Adrenal gland (tissue), 19 donors: ENCODE data around the gene HEATR9. TPM values are rescaled to one million over a fixed set of nuclear protein-coding genes. Genes with fewer than 3 reads are reported as not detected.

Experiments
- DNase-seq, 7 donors: peaks; one replicate each; pipeline ENCODE4 v3.0.0-alpha.2; 2019 to 2020
- H3K27ac ChIP-seq, 5 donors: fragments of 200-600 bp; sonication (generic) in 4 of 5; 1 replicate in 3 of 5; 2 replicates in 2 of 5; pipeline versions ENCODE4 v1.5.1 to v1.8.0; 2016 to 2020; ENCODE audit warnings: mild to moderate bottlenecking in 1 of 5
- H3K27me3 ChIP-seq: fragments of 200-600 bp; 2 replicates; pipeline ENCODE4 v1.8.0; 2021
- H3K36me3 ChIP-seq, 2 donors: fragments of 200-600 bp; replicated peaks in 1 of 2; 1 replicate in 1 of 2; 2 replicates in 1 of 2; pipeline versions ENCODE4 v1.5.1 to v1.8.0; 2018 to 2022
- H3K4me1 ChIP-seq, 2 donors: fragments of 200-600 bp; replicated peaks in 1 of 2; 1 replicate in 1 of 2; 2 replicates in 1 of 2; pipeline versions ENCODE4 v1.5.1 to v1.8.0; 2018 to 2021
- H3K4me3 ChIP-seq, 4 donors: fragments of 200-600 bp; sonication (generic) in 3 of 4; one replicate each; pipeline ENCODE4 v1.5.1; 2016 to 2018
- H3K9me3 ChIP-seq, 3 donors: fragments of 200-600 bp; sonication (generic) in 1 of 3; replicated peaks in 1 of 3; 1 replicate in 2 of 3; 2 replicates in 1 of 3; pipeline versions ENCODE4 v1.5.1 to v1.8.0; 2016 to 2021
- POLR2A ChIP-seq, 2 donors: fragments of 450-650 bp; IDR thresholded peaks; one replicate each; pipeline ENCODE4 v1.6.1; 2017; ENCODE audit warnings: antibody characterized with exemption in 2 of 2, mild to moderate bottlenecking in 2 of 2, moderate library complexity in 1 of 2
- WGBS, 4 donors: extraction: QIAGEN DNeasy Blood & Tissue Kit in 2 of 4; methylation state at CpG; one replicate each; pipeline versions ENCODE4 v1.1.5 to v1.1.7; 2013 to 2017; 5-methylcytosine and 5-hydroxymethylcytosine counted together
- intact Hi-C, 2 donors: fragments of 100-400 bp; cut with DNase I; formaldehyde crosslinking; loops; one replicate each; pipeline versions ENCODE4 v1.14.1 to v1.15.0; 2022 to 2023
- long read RNA-seq, 10 donors: library from polyadenylated mRNA in 3 of 10; unstranded in 2 of 10; stranded (forward) in 1 of 10; transcript quantifications; one replicate each; pipeline ENCODE4 v2.0.0 and lab custom pipeline, GENCODE V29; 2021 to 2026
- polyA plus RNA-seq, 3 donors: library from polyadenylated mRNA; stranded (reverse); fragments of 200-250 nt in 2 of 3; fragments of 350-450 nt in 1 of 3; fragmentation: Illumina TruSeq in 1 of 3; extraction: RNeasy Lipid Tissue Mini Kit (QIAGEN cat#74804) in 1 of 3; gene quantifications; one replicate each; pipeline ENCODE4 v1.2.3, GENCODE V29; 2013 to 2014
- total RNA-seq, 9 donors: library from RNA; depleted of rRNA in 4 of 9; stranded (reverse); fragments of >200 nt in 4 of 9; fragments of 120-200 nt in 1 of 9; fragmentation: NEBNext Ultra II Directional in 1 of 9; extraction: Animal tissue kit (Norgen Biotek cat#: 25700) in 1 of 9; gene quantifications; one replicate each; pipeline versions ENCODE4 v1.1.0 to v1.2.4, GENCODE V29; 2013 to 2023
- TF ChIP-seq, protein P1 (sequence below), 6 experiments: fragments of 450-650 bp in 4 of 6; fragments of 200-600 bp in 2 of 6; sonication (generic) in 1 of 6; IDR thresholded peaks; 1 replicate in 5 of 6; 2 replicates in 1 of 6; pipeline versions ENCODE4 v1.5.1 to v1.8.0; 2016 to 2021; ENCODE audit warnings: antibody characterized with exemption in 6 of 6, mild to moderate bottlenecking in 2 of 6, moderate library complexity in 1 of 6
- donor health status: healthy with polysubstance abuse.
- donor health status: Bipolar disorder and iron deficiency.
- donor health status: DM: yes; HTN: yes; CAD: no.
- donor health status: DM: no; HTN: no; CAD: no.
- donor health status: DM: no; HTN: no; CAD: no.
- donor health status: DM: yes; HTN: yes; CAD: no.

The HEATR9 gene, protein sequence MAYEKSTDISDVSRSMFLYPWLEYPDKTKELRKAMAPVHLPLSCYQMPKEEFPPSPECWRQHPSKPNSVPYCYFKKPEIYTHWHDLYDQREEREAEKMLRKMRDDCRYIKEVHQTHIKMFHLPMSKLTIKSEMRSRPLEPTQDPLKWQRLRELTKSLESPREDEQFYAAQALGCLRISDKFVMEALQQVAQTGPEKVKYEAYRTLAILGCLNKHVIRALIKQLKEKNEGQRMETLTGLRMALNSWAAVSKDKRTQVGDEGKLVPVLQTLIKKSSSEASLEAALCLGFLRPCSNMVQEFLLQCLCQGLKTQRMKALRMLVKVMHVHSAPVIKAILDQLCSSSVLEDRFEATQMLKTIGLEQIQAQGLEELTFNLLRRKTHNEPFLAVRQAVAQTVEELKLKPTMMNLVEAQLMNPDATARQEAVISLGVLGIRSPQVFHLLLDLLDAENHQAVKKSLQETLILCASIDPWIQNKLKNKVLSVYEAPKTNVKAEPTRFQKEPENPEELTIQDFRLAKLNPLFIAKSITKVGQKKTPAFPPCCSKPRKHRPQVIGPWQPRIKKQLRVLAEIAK
- not detected for total RNA-seq
- polyA plus RNA-seq: under 1 TPM; 0.03 to 0.32 (median 0.13) TPM
- long read RNA-seq, donor 1: 0 reads
- long read RNA-seq, donor 2: 0 reads
- long read RNA-seq, donor 3: 0 reads
- long read RNA-seq, donor 4: 0 reads
- long read RNA-seq, donor 5: 0 reads
- long read RNA-seq, donor 6: 0 reads
- long read RNA-seq, donor 7: 0 reads
- long read RNA-seq, donor 8: 0 reads
- long read RNA-seq, donor 9: 0 reads
- long read RNA-seq, donor 10: 0 reads

DNA sequence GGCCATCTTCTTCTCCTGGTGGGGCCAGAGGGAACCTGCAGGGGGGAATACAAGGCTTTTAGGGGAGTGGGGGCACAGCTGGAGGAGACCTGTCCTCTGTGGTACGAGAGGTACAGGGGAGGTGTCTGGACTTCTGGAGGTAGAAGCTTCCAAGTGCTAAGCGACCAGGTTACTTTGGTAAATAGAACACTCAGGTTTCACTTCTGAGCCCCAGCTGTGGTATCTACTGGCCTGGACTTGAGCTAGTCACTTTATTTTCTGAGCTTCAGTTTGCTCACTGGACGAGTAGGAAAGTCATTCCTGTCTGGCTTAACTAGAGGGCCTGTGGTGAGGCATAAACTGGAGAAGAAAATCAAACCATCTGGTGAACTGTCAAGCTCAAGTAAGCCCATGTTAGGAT, at the start of gene HEATR9:
Gene HEATR9, minus strand, starts transcription at position 155 of the 400 bp plus-strand sequence. Its CDS starts 149 bp downstream, at position 6.
- H3K27me3 ChIP-seq: no peaks in the 10 kb centered on the region
- no peak for DNase-seq
- 90 to 100% (median 91%) methylated on average over 3 of the region's 3 CpGs for WGBS, 4 donors
- no peaks in the 10 kb centered on the region for H3K36me3 ChIP-seq
- H3K27ac ChIP-seq: no peak within 1 kb of the TSS
- intact Hi-C loops: no loop called here
- H3K4me1 ChIP-seq: peaks cover 5 to 14% of the 10 kb centered on the region in 2 donors
- H3K9me3 ChIP-seq: no peaks in the 10 kb centered on the region
- TF ChIP-seq, protein P1, sequence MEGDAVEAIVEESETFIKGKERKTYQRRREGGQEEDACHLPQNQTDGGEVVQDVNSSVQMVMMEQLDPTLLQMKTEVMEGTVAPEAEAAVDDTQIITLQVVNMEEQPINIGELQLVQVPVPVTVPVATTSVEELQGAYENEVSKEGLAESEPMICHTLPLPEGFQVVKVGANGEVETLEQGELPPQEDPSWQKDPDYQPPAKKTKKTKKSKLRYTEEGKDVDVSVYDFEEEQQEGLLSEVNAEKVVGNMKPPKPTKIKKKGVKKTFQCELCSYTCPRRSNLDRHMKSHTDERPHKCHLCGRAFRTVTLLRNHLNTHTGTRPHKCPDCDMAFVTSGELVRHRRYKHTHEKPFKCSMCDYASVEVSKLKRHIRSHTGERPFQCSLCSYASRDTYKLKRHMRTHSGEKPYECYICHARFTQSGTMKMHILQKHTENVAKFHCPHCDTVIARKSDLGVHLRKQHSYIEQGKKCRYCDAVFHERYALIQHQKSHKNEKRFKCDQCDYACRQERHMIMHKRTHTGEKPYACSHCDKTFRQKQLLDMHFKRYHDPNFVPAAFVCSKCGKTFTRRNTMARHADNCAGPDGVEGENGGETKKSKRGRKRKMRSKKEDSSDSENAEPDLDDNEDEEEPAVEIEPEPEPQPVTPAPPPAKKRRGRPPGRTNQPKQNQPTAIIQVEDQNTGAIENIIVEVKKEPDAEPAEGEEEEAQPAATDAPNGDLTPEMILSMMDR (IDR thresholded peaks at IDR 0.05): no peak
- TF ChIP-seq POLR2A (IDR thresholded peaks at IDR 0.05): no peak
- H3K4me3 ChIP-seq: no peak within 1 kb of the TSS

DNA sequence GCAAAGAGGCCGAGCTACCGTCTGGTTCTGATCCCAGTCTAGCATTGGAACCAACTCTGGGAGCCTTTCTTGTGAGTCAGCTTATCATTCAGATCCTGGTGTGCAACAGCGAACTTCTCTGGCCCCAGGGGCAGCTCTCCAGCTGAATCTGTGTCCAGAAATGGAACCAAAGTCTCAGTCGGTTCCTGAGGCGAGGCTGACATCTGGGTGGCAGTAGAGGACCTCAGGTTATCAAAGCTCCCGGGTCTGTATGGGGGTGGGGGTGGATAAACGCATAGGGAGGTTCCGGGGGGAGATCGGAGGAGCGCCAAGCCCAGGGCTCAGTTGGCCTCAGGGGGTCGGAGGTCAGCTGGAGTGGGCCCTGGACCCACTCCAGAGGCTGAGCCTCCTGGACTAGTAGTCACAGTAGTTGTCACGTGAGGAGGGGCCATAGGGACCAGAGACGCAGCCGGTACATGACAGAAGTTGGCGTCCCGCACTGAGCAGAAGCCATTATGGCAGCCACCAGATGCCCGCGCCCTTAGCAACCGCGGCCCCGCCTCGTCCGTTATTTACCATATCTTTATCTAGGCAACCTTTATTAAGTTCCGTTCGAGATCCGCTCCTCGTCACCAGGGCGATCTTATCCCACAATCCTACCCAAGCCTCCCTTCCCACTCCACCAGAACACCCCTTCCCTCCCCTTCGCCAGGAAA, 49.0 kb upstream of the HEATR9 start:
- no peak overlapping the region for H3K4me3 ChIP-seq
- no peaks in the 10 kb centered on the region for H3K27me3 ChIP-seq
- intact Hi-C loops: no loop called here
- no peaks in the 10 kb centered on the region for H3K9me3 ChIP-seq
- 94 to 97% (median 95%) methylated on average over 20 to 29 of the region's 29 CpGs for WGBS, 4 donors
- H3K27ac ChIP-seq: no peak overlapping the region
- no peak for TF ChIP-seq POLR2A (IDR thresholded peaks at IDR 0.05)
- TF ChIP-seq, protein P1 (IDR thresholded peaks at IDR 0.05): no peak
- no peaks in the 10 kb centered on the region for H3K4me1 ChIP-seq
- DNase-seq: no peak
- H3K36me3 ChIP-seq: no peaks in the 10 kb centered on the region

DNA sequence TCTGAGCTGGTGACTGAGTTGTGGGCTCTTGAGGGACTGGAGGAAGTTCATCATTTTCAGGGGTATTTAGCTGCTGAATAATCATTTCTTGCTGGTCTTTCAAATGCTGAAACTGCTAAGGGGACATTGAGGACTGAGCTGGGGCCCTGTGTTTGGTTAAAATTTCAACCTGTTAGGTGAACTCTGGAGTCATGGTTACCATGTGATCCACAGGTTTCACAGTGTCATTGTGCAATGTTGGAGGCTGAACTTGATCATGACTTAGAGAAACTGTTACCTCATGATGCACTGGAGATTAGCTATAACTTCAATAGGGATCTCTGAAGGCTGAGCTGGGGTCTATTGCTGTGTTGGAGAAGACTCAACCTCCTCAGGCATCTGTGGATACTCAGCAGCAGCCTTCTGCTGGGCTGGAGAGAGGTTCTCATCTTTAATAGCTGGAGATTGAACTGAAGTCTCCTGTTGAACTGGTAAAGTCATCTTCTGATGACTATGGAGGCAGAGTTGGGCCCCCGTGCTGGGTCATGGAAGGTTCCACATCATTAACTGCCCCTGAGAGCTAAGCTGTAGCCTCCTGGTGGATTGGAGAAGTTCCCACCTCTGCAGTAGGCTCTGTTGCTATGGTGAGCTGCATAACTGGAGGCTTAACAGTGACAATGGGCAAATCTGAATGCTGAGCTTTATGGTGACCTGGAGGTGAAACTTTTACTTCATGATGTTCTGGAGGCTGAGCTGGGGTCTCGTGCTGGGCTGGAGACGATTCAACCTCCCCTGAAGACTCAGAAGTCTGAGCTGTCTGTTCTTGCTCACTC, 46.7 kb upstream of the HEATR9 start:
- no peaks in the 10 kb centered on the region for H3K36me3 ChIP-seq
- TF ChIP-seq, protein P1 (IDR thresholded peaks at IDR 0.05): no peak
- TF ChIP-seq POLR2A (IDR thresholded peaks at IDR 0.05): no peak
- H3K4me3 ChIP-seq: no peak overlapping the region
- H3K4me1 ChIP-seq: no peaks in the 10 kb centered on the region
- WGBS, 4 donors: 70 to 90% (median 78%) methylated on average over 2 to 3 of the region's 3 CpGs
- no peak for DNase-seq
- H3K27ac ChIP-seq: no peak overlapping the region
- H3K9me3 ChIP-seq: no peaks in the 10 kb centered on the region
- H3K27me3 ChIP-seq: no peaks in the 10 kb centered on the region
- intact Hi-C loops: no loop called here
